HFFc6 (cell line): ENCODE results near the gene PDE4B. TPM values are rescaled to one million over a fixed set of nuclear protein-coding genes. Genes with fewer than 3 reads are reported as not detected.

Experiments used
- DNase-seq: peaks from one replicate; pipeline ENCODE4 v3.0.0-alpha.2; 2018
- H3K27ac Mint-ChIP-seq: 2 replicates; pipeline ENCODE4 v1.8.0; 2020; ENCODE audit warnings: mild to moderate bottlenecking, mixed read lengths
- H3K27me3 Mint-ChIP-seq: 2 replicates; pipeline ENCODE4 v1.8.0; 2021; ENCODE audit warnings: mild to moderate bottlenecking, moderate library complexity, mixed read lengths; ENCODE audit not compliant: insufficient read depth
- H3K36me3 Mint-ChIP-seq: 2 replicates; pipeline ENCODE4 v1.8.0; 2021; ENCODE audit warnings: low read depth, mixed read lengths
- H3K4me1 Mint-ChIP-seq: 2 replicates; pipeline ENCODE4 v1.8.0; 2020; ENCODE audit warnings: low read depth, mixed read lengths
- H3K4me3 Mint-ChIP-seq: 2 replicates; pipeline ENCODE4 v1.8.0; 2020; ENCODE audit warnings: mild to moderate bottlenecking, moderate library complexity, mixed read lengths
- H3K9me3 Mint-ChIP-seq: 2 replicates; pipeline ENCODE4 v1.8.0; 2020; ENCODE audit warnings: mild to moderate bottlenecking, mixed read lengths
- CTCF ChIP-seq: fragments of 200-600 bp; sonication (generic); IDR thresholded peaks from 2 replicates; pipeline ENCODE4 v1.5.0; 2021; ENCODE audit warnings: antibody characterized with exemption, mild to moderate bottlenecking
- total RNA-seq, 6 experiments: library from RNA; stranded (reverse); fragmentation: NEBNext Ultra II Directional; extraction: Animal tissue kit (Norgen Biotek cat#: 25700); gene quantifications; 2 replicates in 1 of 6; 3 replicates in 5 of 6; pipeline ENCODE4 v1.2.3, GENCODE V29; 2021

Gene PDE4B
- total RNA-seq, 6 experiments from 2014 or later: 34.9 to 57.6 (median 42.8) TPM

DNA sequence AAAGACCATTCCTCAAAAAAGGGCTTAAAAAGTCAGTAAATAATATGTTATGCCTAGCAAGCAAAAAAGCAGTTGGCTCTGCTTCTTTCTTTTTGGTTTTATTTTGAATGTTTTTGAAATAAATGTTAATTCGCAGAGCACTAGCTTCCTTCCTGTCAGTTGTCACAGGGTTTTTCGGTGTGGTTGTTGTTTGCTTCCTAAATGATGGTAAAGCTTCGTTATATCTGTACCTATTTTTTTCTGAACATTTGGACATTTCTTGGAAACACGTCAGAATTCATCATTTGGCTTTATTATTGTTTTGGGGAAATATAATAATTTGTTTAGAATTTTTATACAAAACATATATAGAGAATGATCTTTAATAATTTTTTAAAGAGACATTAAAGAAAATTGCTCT is 389.3 kb downstream of the PDE4B start:
- no peak for TF ChIP-seq CTCF
- Mint-ChIP-seq H3K9me3 (no peaks in the 10 kb centered on the region), H3K4me1 (peaks cover 10% of the 10 kb centered on the region), H3K27ac (no peak overlapping the region), H3K4me3 (no peak overlapping the region), H3K36me3 (no peaks in the 10 kb centered on the region), H3K27me3 (peaks cover 13% of the 10 kb centered on the region; the same call in 1 of the 2 replicates)
- no peak for DNase-seq

GRCh38 chr1:66182551-66183178 is 390.0 kb downstream of the PDE4B start:
- H3K27me3 Mint-ChIP-seq: peaks cover 7% of the 10 kb centered on the region
- no peak for TF ChIP-seq CTCF
- DNase-seq: peak; percentile 22
- H3K4me1 Mint-ChIP-seq: peaks cover 10% of the 10 kb centered on the region
- H3K4me3 Mint-ChIP-seq: no peak overlapping the region
- H3K27ac Mint-ChIP-seq: no peak overlapping the region
- no peaks in the 10 kb centered on the region for H3K36me3 Mint-ChIP-seq
- H3K9me3 Mint-ChIP-seq: no peaks in the 10 kb centered on the region

GRCh38 chr1:66183400-66183799 is 390.7 kb downstream of the PDE4B start:
- H3K4me3 Mint-ChIP-seq: no peak overlapping the region
- TF ChIP-seq CTCF: no peak
- no peak for DNase-seq
- H3K9me3 Mint-ChIP-seq: no peaks in the 10 kb centered on the region
- H3K27ac Mint-ChIP-seq: no peak overlapping the region
- H3K27me3 Mint-ChIP-seq: peaks cover 6% of the 10 kb centered on the region
- peaks cover 10% of the 10 kb centered on the region for H3K4me1 Mint-ChIP-seq
- H3K36me3 Mint-ChIP-seq: no peaks in the 10 kb centered on the region

DNA sequence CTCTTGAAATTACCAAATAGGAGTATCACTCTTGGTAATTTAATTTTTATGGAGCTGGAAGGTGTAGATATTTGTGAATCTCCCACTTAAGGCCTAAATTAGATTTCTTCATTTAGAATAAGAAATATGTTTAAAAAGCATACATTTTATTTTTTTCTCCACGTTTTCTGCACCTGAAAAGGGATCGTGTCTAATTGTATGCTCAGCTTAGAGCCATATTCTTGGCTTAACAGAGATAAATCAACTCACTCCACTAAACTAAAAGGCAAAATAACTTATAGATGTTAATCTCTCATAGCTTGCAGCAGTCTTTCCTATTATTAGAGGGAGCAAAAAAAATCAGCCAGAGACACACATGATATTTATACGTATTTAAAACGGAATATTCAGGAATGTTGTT is 404.4 kb downstream of the PDE4B start:
- Mint-ChIP-seq H3K36me3 (no peaks in the 10 kb centered on the region), H3K9me3 (peaks cover 5% of the 10 kb centered on the region; the same call in 1 of the 2 replicates), H3K27ac (no peak overlapping the region), H3K4me1 (no peaks in the 10 kb centered on the region), H3K4me3 (no peak overlapping the region), H3K27me3 (peaks cover 2% of the 10 kb centered on the region; the same call in 1 of the 2 replicates)
- no peak for DNase-seq
- no peak for TF ChIP-seq CTCF

DNA sequence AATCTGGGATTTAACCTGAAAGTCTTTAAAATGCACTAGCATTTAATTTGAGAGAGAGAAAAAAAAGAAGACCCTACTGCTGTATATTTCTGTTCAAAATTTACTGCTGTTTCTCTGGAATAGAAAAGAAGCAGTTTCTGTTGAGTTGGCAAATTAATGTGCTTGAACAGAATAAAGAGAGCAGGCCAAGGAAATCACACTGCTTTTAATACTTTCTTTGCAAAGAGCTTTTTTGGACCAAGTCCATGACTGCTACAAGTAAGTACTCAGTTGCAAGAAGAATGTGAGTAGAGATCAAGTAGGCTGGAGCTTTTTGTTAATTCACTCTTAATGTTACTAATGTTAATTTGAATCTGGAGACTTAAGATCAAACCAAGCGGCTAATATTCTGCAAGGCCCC is 405.1 kb downstream of the PDE4B start:
- H3K36me3 Mint-ChIP-seq: no peaks in the 10 kb centered on the region
- peaks cover 5% of the 10 kb centered on the region; the same call in 1 of the 2 replicates for H3K9me3 Mint-ChIP-seq
- H3K4me1 Mint-ChIP-seq: no peaks in the 10 kb centered on the region
- H3K27me3 Mint-ChIP-seq: no peaks in the 10 kb centered on the region
- H3K4me3 Mint-ChIP-seq: no peak overlapping the region
- DNase-seq: no peak
- TF ChIP-seq CTCF: no peak
- H3K27ac Mint-ChIP-seq: no peak overlapping the region
